H54 (cell line): ENCODE data around the gene IGLL5.

Source experiments
- DNase-seq: peaks from one replicate; pipeline ENCODE4 v3.0.0; 2011; ENCODE audit warnings: low spot score, mixed read lengths; ENCODE audit not compliant: insufficient read length
- FAIRE-seq: peaks from 3 replicates; lab custom pipeline; 2011; peaks lifted over from hg19 to GRCh38; lab: Jason Lieb, UNC
- POLR2A ChIP-seq: IDR thresholded peaks from 2 replicates; pipeline ENCODE4 v1.6.1; 2011; ENCODE audit warnings: low read depth, mild to moderate bottlenecking, low read length

The IGLL5 gene

DNA sequence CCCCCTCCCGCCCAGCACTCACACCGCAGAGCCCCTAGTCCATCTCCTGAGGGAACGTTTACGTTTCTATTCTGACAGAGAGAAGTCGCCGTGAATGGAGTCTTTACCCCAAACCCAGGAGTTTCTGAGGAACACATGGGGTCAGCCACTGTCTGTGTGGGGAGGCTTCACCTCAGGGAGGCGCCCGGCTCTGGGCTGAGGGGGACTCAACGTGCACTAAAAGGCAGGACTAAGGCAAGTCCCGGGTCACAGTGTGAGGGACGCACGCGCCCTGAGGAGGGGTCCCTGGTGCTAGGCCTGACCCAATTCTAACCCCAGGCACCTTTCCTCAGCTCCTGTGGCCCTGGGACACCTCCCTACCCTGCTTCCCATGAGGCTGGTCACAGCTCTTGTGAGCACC is 32.5 kb upstream of the IGLL5 start:
- FAIRE-seq (no peak), DNase-seq (no peak)
- no peak for TF ChIP-seq POLR2A

DNA sequence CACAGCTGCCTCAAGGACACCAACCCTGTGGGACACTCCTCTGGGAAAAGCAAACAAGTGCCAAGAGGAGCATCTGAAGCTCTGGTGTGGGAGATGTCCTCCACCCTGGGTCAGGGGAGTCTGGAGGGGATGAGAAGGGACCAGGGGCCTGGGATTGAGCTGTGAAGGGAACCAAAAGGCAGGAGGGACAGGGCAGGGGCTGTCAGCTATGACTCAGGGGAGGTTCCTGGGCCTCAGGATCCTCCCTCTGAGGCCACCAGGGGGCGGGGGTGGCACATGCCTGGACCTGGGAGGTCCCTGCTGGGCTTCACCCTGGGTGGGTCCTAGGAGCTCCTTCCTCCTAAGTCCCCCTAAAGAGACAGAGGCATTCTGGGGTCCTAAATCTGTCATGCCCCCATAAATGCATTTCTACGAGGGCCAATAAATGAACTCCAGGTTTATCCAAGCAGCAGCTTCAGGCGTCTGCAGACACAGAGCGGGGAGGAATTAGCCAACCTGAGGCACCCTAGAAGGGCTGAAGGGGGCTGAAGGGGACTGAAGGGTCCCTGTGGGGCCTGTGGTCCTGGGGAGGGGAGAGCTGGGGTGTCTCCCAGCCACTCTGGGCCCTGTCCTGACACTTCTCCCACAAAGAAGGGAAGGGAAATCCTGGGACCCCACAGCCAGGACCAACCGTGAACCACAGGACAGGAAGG is 31.9 kb upstream of the IGLL5 start:
- DNase-seq (no peak), FAIRE-seq (no peak)
- TF ChIP-seq POLR2A = no peak

- TF ChIP-seq POLR2A = no peak
- DNase-seq (no peak), FAIRE-seq (no peak)
Observed at GRCh38 chr22:22856364-22856763, 31.3 kb upstream of the IGLL5 start.

DNA sequence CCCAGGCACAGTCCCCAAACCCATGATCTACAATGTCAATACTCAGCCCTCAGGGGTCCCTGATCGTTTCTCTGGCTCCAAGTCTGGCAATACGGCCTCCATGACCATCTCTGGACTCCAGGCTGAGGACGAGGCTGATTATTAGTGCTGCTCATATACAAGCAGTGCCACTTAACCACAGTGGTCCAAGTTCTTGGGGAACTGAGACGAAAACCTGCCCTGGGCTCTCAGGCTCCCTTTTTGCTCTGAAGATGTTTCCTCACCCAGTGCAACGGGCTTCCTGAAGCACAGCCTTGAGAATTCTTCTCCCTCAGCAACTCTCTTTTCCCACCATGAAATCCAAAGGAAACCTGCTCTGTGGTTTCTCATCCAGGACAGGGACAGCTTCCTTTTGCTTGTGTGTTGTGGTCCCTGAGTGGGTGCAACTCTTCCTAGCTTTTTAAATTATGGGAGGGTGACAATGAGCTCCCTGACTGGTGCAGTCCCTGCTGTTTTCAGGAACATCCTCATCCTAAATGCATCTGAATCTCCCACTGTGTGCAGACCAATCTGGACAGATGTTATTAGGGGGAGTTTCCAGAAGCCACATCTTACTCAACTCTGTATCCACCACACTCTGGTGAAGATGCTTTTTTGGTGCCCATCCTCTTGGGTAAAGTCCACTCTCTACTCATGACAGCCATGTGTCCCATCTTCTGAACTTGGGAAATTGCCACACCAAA is 30.6 kb upstream of the IGLL5 start:
- DNase-seq = no peak
- no peak for TF ChIP-seq POLR2A
- FAIRE-seq = no peak

DNA sequence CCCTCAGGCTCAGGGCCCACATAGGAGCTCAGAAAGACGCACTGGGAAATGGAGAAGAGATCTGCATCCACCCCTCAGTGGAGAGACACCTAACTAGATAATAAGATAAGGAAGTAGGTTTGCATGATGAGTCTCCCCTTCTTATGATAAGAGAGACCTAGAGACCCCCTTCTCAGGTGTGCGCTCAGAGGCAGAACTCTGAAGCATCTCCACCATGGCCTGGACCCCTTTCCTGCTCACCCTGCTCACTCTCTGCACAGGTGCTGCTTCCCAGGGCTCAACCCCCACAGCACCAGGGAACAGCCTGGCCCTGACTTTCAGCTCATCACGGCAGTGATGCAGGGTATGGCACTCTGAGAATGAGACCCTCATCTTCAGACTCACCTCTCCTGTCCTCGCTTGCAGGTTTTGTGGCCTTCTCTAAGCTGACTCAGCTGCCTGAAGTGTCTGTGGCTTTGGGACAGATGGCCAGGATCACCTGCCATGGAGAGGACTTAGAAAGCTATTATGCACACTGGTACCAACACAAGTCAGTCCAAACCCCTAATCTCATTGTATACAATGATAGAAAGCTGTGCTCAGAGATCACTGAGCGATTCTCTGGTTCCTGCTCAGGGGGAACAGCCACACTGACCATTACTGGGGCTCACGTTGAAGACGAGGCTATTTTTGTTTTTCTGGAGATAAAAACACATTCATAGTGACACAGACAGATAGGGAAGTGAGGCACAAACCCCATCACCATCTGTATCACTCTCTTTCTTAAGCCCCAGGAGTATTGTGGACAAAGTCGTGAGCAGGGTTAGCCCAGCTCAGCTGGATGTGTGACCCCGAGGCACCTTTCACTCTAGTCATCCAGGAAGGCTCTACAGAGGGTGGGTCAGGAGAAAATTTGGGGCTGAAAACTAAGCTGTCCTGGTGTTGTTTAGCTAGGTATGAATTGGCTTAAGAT is 29.7 kb upstream of the IGLL5 start:
- no peak for TF ChIP-seq POLR2A
- DNase-seq = no peak
- FAIRE-seq = no peak

- DNase-seq (no peak), FAIRE-seq (no peak)
- TF ChIP-seq POLR2A = no peak
Observed at GRCh38 chr22:22858559-22858937, 29.1 kb upstream of the IGLL5 start.

- no peak for FAIRE-seq
- TF ChIP-seq POLR2A = no peak
Observed at GRCh38 chr22:22863001-22863400, 24.6 kb upstream of the IGLL5 start.

GRCh38 chr22:22865311-22866072 is 22.1 kb upstream of the IGLL5 start:
- FAIRE-seq = no peak
- DNase-seq = no peak
- no peak for TF ChIP-seq POLR2A

More at GRCh38 chr22:22863001-22863400, 24.6 kb upstream of the IGLL5 start:
- no peak for DNase-seq

- TF ChIP-seq POLR2A = no peak
- FAIRE-seq (no peak), DNase-seq (no peak)
Observed at GRCh38 chr22:22866381-22867111, 21.1 kb upstream of the IGLL5 start.

DNA sequence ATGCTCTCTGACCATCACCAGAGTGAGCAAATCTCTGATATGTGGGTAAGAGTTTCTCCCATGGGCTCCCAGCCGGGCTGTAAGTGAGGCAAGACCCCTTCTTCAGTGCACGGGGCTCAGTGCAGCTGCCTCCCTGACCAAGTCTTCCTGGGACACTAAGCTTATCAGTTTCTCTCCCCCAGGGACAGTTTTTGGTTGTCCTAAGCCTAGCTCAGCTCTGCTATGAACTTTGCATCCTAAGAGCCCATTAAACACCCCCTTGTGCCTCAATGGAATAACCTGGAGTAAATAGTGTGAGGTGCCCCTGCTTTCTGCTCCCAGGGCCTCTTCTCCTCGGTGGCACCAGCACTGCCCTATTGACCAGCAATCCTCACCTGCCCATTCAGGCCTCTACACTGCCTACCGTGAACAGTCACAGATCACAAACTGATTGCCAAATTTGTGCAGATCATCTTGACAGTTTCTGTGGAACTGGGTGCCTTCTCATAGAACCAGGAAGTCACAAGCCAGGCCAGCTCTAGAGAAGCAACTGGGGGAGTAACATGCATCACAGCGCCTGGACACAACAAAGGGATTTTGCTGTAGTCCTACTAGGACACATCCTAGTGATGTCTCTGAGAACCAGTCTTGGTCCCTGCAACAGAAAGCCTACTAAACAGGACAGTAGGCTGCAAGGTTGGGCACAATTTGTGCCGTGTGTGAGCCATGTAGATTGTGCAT is 19.5 kb upstream of the IGLL5 start:
- DNase-seq (no peak), FAIRE-seq (no peak)
- no peak for TF ChIP-seq POLR2A

DNA sequence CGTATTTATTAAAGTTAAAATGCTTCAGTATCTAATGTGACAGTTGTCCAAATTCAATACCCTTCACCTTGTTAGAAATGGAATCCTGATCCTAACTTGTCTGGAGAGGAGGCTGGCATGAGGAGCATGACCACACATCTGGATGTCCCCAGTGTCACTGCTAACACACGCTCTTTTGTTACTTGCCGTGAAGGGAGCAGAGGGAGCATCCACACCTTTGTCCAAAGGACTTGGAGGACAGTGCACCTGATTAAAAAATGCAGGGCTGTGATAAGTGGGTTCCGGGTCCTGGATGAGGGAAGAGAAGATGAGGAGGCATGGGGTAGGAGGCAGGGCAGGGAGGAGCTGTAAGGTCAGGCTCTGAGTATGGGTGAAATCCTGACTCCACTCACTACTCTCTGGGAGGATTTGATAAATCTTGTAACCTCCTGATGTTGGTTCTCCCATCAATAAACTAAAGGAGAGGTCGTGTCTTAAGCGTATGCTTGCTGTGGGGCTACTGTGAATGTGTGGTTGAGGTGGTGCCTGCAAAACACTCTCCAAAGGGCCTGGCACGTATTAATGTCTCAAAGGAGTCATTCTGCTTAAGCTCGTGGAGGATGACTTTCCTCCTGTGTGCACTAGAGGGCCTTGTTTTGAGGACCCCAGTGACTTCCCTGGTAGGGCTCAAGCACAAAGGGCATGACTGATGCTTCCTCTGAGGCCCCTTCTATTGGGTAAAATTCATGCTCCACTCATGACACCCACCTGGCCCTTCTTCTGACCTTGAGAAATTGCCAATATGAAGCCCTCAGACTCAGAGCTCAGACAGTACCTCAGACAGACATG is 16.8 kb upstream of the IGLL5 start:
- DNase-seq (no peak), FAIRE-seq (no peak)
- TF ChIP-seq POLR2A = no peak
